Heart left ventricle (tissue), 16 donors: Measurements from ENCODE around the gene LRP1. TPM values are rescaled to one million over a fixed set of nuclear protein-coding genes. Genes with fewer than 3 reads are reported as not detected.

Experiments used
- ATAC-seq, 4 donors: fragments of 200-7000 bp; cut with Tn5 transposase; one replicate each; pipeline ENCODE4 v1.9.1; 2020 to 2022; ENCODE audit warnings: moderate library complexity in 4 of 4, mild to moderate bottlenecking in 3 of 4, moderate number of reproducible peaks in 1 of 4
- DNase-seq, 5 donors: peaks; one replicate each; pipeline ENCODE4 v3.0.0-alpha.2; 2020
- H3K27ac ChIP-seq, 12 donors: fragments of 200-600 bp; sonication (generic) in 4 of 12; one replicate each; pipeline versions ENCODE4 v1.5.0 to v1.8.0; 2016 to 2022; ENCODE audit warnings: mild to moderate bottlenecking in 2 of 12
- H3K27me3 ChIP-seq, 9 donors: fragments of 200-600 bp; sonication (generic) in 2 of 9; one replicate each; pipeline versions ENCODE4 v1.5.1 to v1.8.0; 2016 to 2022; ENCODE audit warnings: mild to moderate bottlenecking in 3 of 9
- H3K36me3 ChIP-seq, 9 donors: fragments of 200-600 bp; sonication (generic) in 2 of 9; one replicate each; pipeline versions ENCODE4 v1.5.0 to v1.8.0; 2018 to 2022; ENCODE audit warnings: mild to moderate bottlenecking in 2 of 9
- H3K4me1 ChIP-seq, 12 donors: fragments of 200-600 bp; sonication (generic) in 4 of 12; one replicate each; pipeline versions ENCODE4 v1.5.0 to v1.8.0; 2016 to 2022; ENCODE audit warnings: mild to moderate bottlenecking in 3 of 12
- H3K4me3 ChIP-seq, 12 donors: fragments of 200-600 bp; sonication (generic) in 4 of 12; one replicate each; pipeline versions ENCODE4 v1.5.0 to v1.8.0; 2017 to 2022; ENCODE audit warnings: mild to moderate bottlenecking in 9 of 12, moderate library complexity in 4 of 12
- H3K9me3 ChIP-seq, 12 donors: fragments of 200-600 bp; sonication (generic) in 4 of 12; one replicate each; pipeline versions ENCODE4 v1.5.0 to v1.8.0; 2016 to 2022; ENCODE audit warnings: mild to moderate bottlenecking in 1 of 12
- CTCF ChIP-seq, 12 donors: fragments of 200-600 bp; sonication (generic) in 4 of 12; IDR thresholded peaks; one replicate each; pipeline versions ENCODE4 v1.5.0 to v1.8.0; 2018 to 2022; ENCODE audit warnings: antibody characterized with exemption in 12 of 12, mild to moderate bottlenecking in 5 of 12
- POLR2A ChIP-seq, 2 donors: fragments of 450-650 bp; IDR thresholded peaks; one replicate each; pipeline ENCODE4 v1.6.1; 2017; ENCODE audit warnings: antibody characterized with exemption in 2 of 2, mild to moderate bottlenecking in 2 of 2, moderate library complexity in 2 of 2
- WGBS, 4 donors: extraction: QIAGEN DNeasy Blood & Tissue Kit in 2 of 4; methylation state at CpG; one replicate each; pipeline versions ENCODE4 v1.1.5 to v1.1.7; 2013 to 2018; 5-methylcytosine and 5-hydroxymethylcytosine counted together
- intact Hi-C, 10 donors: fragments of 100-400 bp; cut with DNase I; formaldehyde crosslinking; loops; one replicate each; pipeline versions ENCODE4 v1.11.1 to v1.14.2; 2022
- polyA plus RNA-seq, 2 donors: library from polyadenylated mRNA; stranded (reverse); fragments of 200-250 nt; gene quantifications; one replicate each; pipeline ENCODE4 v1.2.3, GENCODE V29; 2013
- total RNA-seq, 9 donors: library from RNA; depleted of rRNA in 2 of 9; stranded (reverse); fragments of >200 nt in 2 of 9; fragmentation: NEBNext Ultra II Directional in 3 of 9; extraction: Animal tissue kit (Norgen Biotek cat#: 25700) in 3 of 9; gene quantifications; one replicate each; pipeline versions ENCODE4 v1.1.0 to v1.2.4, GENCODE V29; 2016 to 2023
- donor health status: ischemic (EF 13 %, LVEDD 7.1; RV severe dilation, severe dysfunction).
- donor health status: healthy with polysubstance abuse.
- donor health status: DM: no; HTN: yes; CAD: no.
- donor health status: DM: no; HTN: no; CAD: no.
- donor health status: ischemic (EF 25% LVEDD 6.9; RV normal size, moderate dysfunction).
- donor health status: ischemic (EF 25% LVEDD 5.7; RV mildly dilated, moderate dysfunction).
- donor health status: healthy.
- donor health status: DM: yes; HTN: yes; CAD: no.
- donor health status: ischemic (EF 35%, LVEDD 5.7; RV mildly dilated, moderate dysfunction).
- donor health status: nonischemic (EF 11% LVEDD 7.7; RV severe dilation, severe dysfunction).
- donor health status: DM: yes; HTN: yes; CAD: no.
- donor health status: PGD.
- donor health status: ischemic (EF 29% LVEDD 5.4; RV normal size, mild dysfunction).
- donor health status: nonischemic (EF 23%, LVEDD 6.1; RV moderate dilation, normal function).

The LRP1 gene
- total and polyA plus RNA-seq, 11 donors: 23.0 to 316 (median 69.0) TPM

DNA sequence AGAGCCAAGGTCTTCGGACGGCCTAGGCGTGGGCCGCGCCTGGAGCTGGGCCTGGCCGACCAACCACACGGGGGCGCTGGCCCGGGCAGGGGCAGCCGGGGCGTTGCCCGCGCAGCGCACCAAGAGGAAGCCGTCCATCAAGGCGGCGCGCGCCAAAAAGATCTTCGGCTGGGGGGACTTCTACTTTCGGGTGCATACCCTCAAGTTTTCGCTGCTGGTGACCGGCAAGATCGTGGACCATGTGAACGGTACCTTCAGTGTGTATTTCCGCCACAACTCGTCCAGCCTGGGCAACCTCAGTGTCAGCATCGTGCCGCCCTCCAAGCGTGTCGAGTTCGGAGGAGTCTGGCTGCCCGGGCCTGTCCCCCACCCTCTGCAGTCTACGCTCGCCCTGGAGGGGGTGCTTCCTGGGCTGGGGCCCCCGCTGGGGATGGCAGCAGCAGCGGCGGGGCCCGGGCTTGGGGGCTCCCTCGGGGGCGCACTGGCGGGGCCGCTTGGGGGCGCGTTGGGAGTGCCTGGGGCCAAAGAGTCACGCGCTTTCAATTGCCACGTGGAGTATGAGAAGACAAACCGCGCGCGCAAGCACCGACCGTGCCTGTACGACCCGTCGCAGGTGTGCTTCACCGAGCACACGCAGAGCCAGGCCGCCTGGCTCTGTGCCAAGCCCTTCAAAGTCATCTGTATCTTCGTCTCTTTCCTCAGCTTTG is 96.8 kb downstream of the LRP1 start:
- Histone ChIP-seq H3K36me3 (no peaks in the 10 kb centered on the region), H3K4me1 (peaks cover 0 to 42% (median 14%) of the 10 kb centered on the region in 12 donors), H3K4me3 (peak overlapping the region in 2 of 12 donors; percentile 9 to 34), H3K9me3 (no peaks in the 10 kb centered on the region), H3K27me3 (peaks cover 28 to 73% (median 66%) of the 10 kb centered on the region in 9 donors), H3K27ac (no peak overlapping the region)
- peak; percentile 33 to 69 (median 48) for TF ChIP-seq CTCF (IDR thresholded peaks at IDR 0.05)
- no peak for TF ChIP-seq POLR2A (IDR thresholded peaks at IDR 0.05)
- ATAC-seq (peak in 2 of 4 donors; percentile 32 to 34), DNase-seq (peak in 1 of 5 donors; percentile 47)
- intact Hi-C loops: no loop called here
- 7 to 18% (median 16%) methylated on average over 15 to 61 of the region's 61 CpGs for WGBS, 4 donors

GRCh38 chr12:57225680-57226210 is 97.5 kb downstream of the LRP1 start:
- intact Hi-C loops: no loop called here
- peaks cover 0 to 48% (median 18%) of the 10 kb centered on the region in 12 donors for H3K4me1 ChIP-seq

DNA sequence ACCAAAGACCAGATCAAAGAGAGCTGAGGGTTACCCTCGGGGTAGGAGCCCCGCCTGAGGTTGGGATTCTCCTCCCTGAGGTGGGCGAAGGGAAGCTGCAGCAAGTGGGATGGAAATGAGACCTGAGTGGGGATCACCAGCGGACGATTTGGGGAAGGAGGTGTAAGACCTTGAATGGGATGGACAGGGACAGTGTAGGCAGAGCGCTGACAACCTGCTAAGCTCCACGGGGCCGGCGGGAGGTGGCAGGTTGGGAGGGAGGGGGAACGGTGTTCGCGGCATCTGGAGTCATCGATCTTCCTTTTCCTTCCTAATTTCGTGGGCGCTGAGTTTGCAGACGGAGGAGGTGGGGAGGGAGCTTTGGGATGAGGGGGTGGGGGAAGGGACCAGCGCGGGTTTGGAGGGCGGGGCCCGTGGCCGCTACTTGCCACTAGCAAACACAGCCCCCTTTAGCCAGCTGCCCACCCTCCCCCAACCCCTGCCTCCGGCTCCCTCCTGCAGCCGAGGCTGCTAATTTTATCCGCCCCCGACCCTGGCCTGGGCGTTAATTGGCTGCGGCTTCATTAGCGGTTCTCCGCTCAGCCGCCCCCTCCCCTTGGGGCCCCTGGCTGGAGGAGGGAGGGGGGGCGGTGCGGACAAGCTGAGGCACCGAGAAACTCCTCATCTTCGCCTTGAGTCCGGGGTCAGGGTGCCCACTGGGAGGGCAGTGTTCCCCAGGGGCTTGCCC is 98.5 kb downstream of the LRP1 start:
- TF ChIP-seq POLR2A (IDR thresholded peaks at IDR 0.05) (no peak), CTCF (IDR thresholded peaks at IDR 0.05) (no peak)
- peak in 1 of 5 donors; percentile 51 for DNase-seq
- 9 to 32% (median 15%) methylated on average over 14 to 35 of the region's 35 CpGs for WGBS, 4 donors

More at GRCh38 chr12:57225680-57226210, 97.5 kb downstream of the LRP1 start:
- ATAC-seq: no peak
- Histone ChIP-seq H3K27ac (no peak overlapping the region), H3K36me3 (peaks cover 0 to under 1% (median 0%) of the 10 kb centered on the region in 9 donors), H3K4me3 (no peak overlapping the region), H3K27me3 (peaks cover 27 to 67% (median 61%) of the 10 kb centered on the region in 9 donors), H3K9me3 (no peaks in the 10 kb centered on the region)
- WGBS, 4 donors: 40 to 60% (median 46%) methylated on average over 15 to 18 of the region's 18 CpGs
- DNase-seq: peak in 1 of 5 donors; percentile 38
- TF ChIP-seq POLR2A (IDR thresholded peaks at IDR 0.05) (no peak), CTCF (IDR thresholded peaks at IDR 0.05) (no peak)

More for the DNA sequence above, 98.5 kb downstream of the LRP1 start:
- no peak for ATAC-seq
- H3K4me1 ChIP-seq: peaks cover 0 to 57% (median 20%) of the 10 kb centered on the region in 12 donors
- H3K27ac ChIP-seq: no peak overlapping the region
- intact Hi-C loops: no loop called here
- H3K36me3 ChIP-seq: peaks cover 0 to 10% (median 3%) of the 10 kb centered on the region in 9 donors
- peak overlapping the region in 6 of 12 donors; percentile 13 to 32 (median 23) for H3K4me3 ChIP-seq
- H3K27me3 ChIP-seq: peaks cover 27 to 59% (median 53%) of the 10 kb centered on the region in 9 donors
- H3K9me3 ChIP-seq: no peaks in the 10 kb centered on the region
